Nephron (organoid): ENCODE data around the gene COMMD2.

Experiments used
- H3K27ac Mint-ChIP-seq, 3 experiments: 2 replicates each; pipeline ENCODE4 v1.8.0; 2020; ENCODE audit warnings: mixed read lengths in 3 of 3, mild to moderate bottlenecking in 2 of 3, moderate library complexity in 1 of 3
- H3K27me3 Mint-ChIP-seq: 2 replicates; pipeline ENCODE4 v1.8.0; 2021; ENCODE audit warnings: low read depth, mild to moderate bottlenecking, moderate library complexity, mixed read lengths
- H3K36me3 Mint-ChIP-seq: 2 replicates; pipeline ENCODE4 v1.8.0; 2020; ENCODE audit warnings: low read depth, mixed read lengths
- H3K4me1 Mint-ChIP-seq: 2 replicates; pipeline ENCODE4 v1.8.0; 2020; ENCODE audit warnings: mixed read lengths
- H3K4me3 Mint-ChIP-seq, 3 experiments: 2 replicates each; pipeline ENCODE4 v1.8.0; 2020; ENCODE audit warnings: mild to moderate bottlenecking in 3 of 3, mixed read lengths in 3 of 3, moderate library complexity in 2 of 3
- H3K9me3 Mint-ChIP-seq: 2 replicates; pipeline ENCODE4 v1.8.0; 2020; ENCODE audit warnings: mixed read lengths
- TF ChIP-seq, protein P1 (sequence below), 3 experiments: fragments of 200-600 bp; sonication (generic); IDR thresholded peaks; one replicate each; pipeline ENCODE4 v1.5.0; 2021; ENCODE audit warnings: antibody characterized with exemption in 3 of 3; ENCODE audit not compliant: unreplicated experiment in 3 of 3

The COMMD2 gene

DNA sequence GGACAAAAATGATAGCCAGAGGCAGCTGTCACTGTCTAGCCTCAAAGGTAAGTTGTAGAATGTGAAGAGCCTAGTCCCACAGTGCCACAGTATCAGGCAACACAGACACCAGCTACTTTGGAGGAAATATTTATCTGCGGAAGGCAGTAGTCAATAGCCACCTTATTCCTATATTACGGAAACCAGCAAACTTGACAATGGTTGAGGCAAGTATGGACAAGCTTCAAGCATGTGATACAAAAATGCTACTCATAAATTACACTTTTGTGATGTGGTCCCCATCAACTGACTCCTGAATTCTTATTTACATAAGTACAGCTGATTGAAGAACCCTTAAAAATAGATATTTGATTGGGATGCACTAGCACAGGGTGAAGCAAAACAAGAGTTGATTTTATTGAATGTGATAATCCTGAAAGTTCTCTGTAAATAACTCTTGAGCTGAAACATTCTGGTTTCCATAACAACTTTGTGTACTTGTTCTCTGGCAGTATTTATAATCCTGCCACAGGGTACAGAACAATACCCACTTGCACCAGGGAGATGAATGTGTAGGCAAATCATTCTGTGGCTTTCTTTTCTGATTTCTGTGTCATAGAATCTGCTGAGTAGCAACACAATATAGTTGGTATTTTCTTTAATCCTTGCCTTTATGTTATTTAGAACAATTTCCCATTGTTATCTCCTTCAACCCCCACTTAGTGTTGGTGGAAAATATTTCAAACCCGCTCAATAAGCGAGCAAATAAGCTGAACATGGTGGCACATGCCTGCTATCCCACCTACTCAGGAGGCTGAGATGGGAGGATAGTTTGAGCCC is 40.4 kb upstream of the COMMD2 start, which contains the start of gene ANKUB1:
Gene ANKUB1, minus strand, starts transcription at position 103 of the 819 bp plus-strand sequence. CDS start 188 bp downstream, outside the sequence.
- TF ChIP-seq, protein P1, sequence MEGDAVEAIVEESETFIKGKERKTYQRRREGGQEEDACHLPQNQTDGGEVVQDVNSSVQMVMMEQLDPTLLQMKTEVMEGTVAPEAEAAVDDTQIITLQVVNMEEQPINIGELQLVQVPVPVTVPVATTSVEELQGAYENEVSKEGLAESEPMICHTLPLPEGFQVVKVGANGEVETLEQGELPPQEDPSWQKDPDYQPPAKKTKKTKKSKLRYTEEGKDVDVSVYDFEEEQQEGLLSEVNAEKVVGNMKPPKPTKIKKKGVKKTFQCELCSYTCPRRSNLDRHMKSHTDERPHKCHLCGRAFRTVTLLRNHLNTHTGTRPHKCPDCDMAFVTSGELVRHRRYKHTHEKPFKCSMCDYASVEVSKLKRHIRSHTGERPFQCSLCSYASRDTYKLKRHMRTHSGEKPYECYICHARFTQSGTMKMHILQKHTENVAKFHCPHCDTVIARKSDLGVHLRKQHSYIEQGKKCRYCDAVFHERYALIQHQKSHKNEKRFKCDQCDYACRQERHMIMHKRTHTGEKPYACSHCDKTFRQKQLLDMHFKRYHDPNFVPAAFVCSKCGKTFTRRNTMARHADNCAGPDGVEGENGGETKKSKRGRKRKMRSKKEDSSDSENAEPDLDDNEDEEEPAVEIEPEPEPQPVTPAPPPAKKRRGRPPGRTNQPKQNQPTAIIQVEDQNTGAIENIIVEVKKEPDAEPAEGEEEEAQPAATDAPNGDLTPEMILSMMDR (IDR thresholded peaks at IDR 0.05; ENCODE audit: unreplicated experiment in 3 of 3) = no peak
- H3K27ac Mint-ChIP-seq = no peak within 1 kb of the TSS
- H3K4me3 Mint-ChIP-seq = no peak within 1 kb of the TSS
- H3K9me3 Mint-ChIP-seq = peaks cover 2% of the 10 kb centered on the region
- H3K27me3 Mint-ChIP-seq = peaks cover 4% of the 10 kb centered on the region
- H3K4me1 Mint-ChIP-seq = no peaks in the 10 kb centered on the region
- H3K36me3 Mint-ChIP-seq = no peaks in the 10 kb centered on the region

DNA sequence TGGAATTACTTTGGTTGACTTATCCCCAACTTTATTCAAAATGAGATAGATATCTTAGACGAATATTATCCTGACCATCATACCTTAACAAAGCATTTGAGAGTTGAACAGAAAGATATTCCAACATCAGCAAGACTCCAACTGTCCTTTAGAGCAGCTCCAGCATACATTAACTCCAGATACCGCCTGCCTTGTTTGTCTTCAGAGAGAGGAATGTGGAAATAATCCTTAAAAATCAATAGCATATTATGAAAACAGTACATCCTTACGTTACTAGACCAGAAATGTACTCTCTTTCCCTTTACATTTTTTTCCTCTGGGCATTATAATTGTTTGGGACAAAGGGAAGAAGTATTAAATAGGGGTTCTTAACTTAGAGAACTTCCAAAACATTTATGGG is 38.4 kb upstream of the COMMD2 start:
- TF ChIP-seq, protein P1 (IDR thresholded peaks at IDR 0.05; ENCODE audit: unreplicated experiment in 3 of 3) = no peak
- no peaks in the 10 kb centered on the region for H3K36me3 Mint-ChIP-seq
- H3K27ac Mint-ChIP-seq = no peak overlapping the region
- H3K4me3 Mint-ChIP-seq = no peak overlapping the region
- peaks cover 2% of the 10 kb centered on the region for H3K9me3 Mint-ChIP-seq
- peaks cover 4% of the 10 kb centered on the region for H3K27me3 Mint-ChIP-seq
- H3K4me1 Mint-ChIP-seq = no peaks in the 10 kb centered on the region

DNA sequence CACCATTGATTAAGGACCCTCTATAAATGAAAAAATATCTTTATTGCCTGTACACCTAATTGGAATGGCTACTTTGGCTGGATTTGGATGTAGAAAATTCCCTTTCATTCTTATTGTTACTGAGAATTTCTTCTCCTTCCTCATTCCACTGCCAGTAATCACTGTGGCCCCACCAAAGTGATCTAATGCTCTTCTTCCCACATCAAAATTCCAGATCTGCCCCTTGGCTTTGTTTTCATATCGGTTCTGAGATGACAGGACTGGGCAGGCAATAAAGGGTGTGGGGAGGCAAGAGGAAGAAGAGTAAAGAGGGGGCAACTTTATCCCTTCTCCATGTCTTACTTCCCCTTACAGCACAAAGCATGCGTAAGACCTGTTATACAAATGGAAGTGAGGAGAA is 38.0 kb upstream of the COMMD2 start:
- TF ChIP-seq, protein P1 (IDR thresholded peaks at IDR 0.05; ENCODE audit: unreplicated experiment in 3 of 3) = no peak
- no peaks in the 10 kb centered on the region for H3K4me1 Mint-ChIP-seq
- H3K27me3 Mint-ChIP-seq = peaks cover 4% of the 10 kb centered on the region
- H3K9me3 Mint-ChIP-seq = peaks cover 2% of the 10 kb centered on the region
- no peak overlapping the region for H3K27ac Mint-ChIP-seq
- no peak overlapping the region for H3K4me3 Mint-ChIP-seq
- H3K36me3 Mint-ChIP-seq = no peaks in the 10 kb centered on the region

DNA sequence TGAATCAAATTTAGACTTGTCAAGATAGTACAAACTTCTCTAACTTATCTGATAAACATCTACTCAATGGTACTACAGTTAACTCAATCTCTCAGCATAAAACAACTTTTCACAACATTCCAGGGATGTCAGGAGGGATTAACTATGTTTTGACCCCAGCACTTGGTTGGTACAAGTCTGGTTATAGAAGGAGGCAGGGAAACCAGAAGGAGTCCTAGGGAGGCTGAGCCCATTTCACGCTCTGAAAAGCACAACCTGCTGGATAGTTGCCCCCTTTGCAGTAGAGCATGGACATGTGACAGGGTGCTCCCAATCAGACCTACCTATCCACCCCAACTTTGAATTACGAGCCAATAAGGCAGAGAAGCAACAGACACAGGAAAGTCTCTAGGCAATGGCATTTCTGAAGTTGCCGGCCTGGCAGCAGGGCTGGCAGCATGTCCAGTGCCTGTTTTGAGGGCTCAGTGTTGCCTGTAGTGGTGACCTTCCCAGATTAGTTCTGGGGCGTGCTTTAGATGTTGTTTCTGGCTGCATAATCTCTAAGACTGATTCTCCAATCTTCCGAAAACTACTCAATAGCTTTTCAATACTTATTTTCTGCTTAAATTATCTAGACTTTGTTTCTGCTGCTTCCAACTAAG is 31.9 kb upstream of the COMMD2 start:
- H3K27ac Mint-ChIP-seq = no peak overlapping the region
- H3K4me1 Mint-ChIP-seq = no peaks in the 10 kb centered on the region
- H3K4me3 Mint-ChIP-seq = no peak overlapping the region
- H3K36me3 Mint-ChIP-seq = no peaks in the 10 kb centered on the region
- no peaks in the 10 kb centered on the region for H3K27me3 Mint-ChIP-seq
- H3K9me3 Mint-ChIP-seq = peaks cover 2% of the 10 kb centered on the region
- TF ChIP-seq, protein P1 (IDR thresholded peaks at IDR 0.05; ENCODE audit: unreplicated experiment in 3 of 3) = no peak

DNA sequence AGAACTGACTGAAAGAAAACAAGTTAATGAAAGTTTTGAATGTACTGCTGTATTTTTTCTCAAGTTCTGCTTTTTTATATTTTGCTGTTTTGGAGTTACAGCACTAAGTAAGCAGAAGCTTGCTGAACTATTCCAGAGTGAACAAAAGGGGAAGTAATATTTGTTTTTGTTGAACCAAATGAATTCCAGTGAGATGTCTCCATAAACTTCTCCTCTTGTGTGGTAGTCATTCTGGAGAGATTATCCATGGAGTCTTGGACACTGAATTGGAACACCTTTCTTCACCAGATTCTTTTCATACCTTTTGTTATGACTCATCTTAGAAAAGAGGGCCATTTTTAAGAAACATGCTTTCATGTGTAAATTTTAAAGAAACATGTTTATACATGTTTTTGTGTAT is 31.3 kb upstream of the COMMD2 start:
- no peaks in the 10 kb centered on the region for H3K4me1 Mint-ChIP-seq
- peaks cover 2% of the 10 kb centered on the region for H3K9me3 Mint-ChIP-seq
- TF ChIP-seq, protein P1 (IDR thresholded peaks at IDR 0.05; ENCODE audit: unreplicated experiment in 3 of 3) = no peak
- H3K27ac Mint-ChIP-seq = no peak overlapping the region
- H3K27me3 Mint-ChIP-seq = no peaks in the 10 kb centered on the region
- no peak overlapping the region for H3K4me3 Mint-ChIP-seq
- H3K36me3 Mint-ChIP-seq = no peaks in the 10 kb centered on the region
